GM18951 (cell line): Measurements from ENCODE around the gene ADAMTS2.

ENCODE experiments used
- POLR2A ChIP-seq: IDR thresholded peaks from 4 replicates; pipeline ENCODE4 v1.6.1; 2011; ENCODE audit warnings: mild to moderate bottlenecking; ENCODE audit not compliant: insufficient read length, insufficient read depth; ENCODE audit errors: extremely low read depth
- in situ Hi-C: fragments of 300-500 bp; cut with MboI; formaldehyde crosslinking; loops from one replicate; pipeline ENCODE4 v1.12.0; 2022; ENCODE audit warnings: low sequenced_read_pairs, mixed read lengths, inconsistent platforms; ENCODE audit not compliant: unreplicated experiment

Gene ADAMTS2

DNA sequence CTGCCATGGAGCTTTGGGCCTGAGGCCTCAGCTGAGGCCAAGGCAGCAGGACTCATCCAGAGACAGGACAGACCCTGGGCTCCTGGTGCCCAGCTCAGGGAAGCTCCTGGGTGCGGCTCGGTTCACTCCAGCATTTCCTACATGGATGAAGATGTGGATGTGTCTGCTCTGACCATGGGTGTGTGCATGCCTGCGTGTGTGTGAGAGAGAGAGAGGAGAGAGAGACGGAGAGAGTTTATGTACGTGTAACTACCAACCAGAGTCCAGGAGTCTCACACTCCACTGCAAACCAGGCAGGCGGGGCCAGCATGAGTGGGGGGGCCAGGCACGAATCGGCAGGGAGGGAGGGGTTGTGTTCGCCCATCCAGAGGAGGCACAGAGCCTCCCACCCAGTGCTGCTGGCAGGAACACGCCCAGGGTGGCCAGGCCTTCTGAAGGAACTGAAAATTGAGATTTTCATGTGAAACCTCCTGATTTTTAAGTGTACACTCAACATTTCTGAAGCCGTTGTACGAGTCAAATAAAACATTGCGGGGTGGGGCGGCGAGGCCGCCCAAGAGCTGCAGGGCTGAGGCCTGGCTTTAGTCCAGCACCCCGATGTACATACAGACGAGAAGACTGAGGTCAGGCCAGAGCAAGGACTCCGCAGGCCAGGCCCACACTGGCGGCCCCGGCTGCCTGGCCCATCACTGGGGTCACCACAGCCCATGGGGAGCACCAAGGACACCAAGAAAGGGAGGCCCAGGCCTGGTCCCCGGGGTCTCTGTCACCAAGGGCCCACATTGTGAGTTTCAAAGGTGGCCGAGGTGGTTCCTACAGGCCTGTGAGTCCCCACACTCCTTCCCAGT, 88.7 kb downstream of the ADAMTS2 start:
- in situ Hi-C loops, result no loop called here
- no peak for TF ChIP-seq POLR2A

DNA sequence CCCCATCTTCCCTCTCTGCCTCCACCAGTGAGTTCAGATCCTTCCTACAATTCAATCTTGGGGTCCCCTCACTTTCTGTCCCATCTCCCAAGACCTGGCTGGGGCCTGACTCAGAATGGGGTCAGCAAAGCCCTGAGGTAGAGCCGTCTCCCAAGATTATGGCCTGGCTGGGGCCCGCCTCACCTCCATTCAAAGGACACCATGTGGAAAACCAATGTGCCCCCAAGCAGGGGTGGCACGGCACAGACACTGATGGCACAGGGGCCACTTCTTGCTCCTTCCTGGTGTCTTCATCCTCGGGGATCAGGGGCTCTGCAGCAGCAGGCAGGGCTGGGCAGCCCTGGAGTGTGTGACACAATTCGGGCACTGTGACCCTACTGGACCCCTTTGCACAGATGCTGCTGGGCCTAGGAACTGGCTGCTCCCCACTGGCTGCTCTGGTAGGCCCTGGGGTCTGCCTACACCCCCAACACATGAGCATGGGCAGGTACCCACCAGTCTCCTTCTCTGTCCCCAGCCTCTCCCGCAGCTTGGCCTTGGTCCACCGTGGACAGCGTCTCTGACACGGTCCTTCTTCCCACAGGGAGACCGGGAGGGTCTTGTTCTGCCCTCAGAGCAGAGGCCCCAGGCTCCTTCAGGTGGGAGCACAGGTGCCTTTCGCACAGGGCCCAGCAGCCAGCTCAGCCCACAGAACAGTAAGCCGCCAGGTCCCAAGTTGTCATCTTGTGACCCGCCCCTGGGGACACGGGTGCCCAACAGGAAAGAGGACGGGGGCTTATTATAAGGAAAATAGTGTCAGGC, 89.5 kb downstream of the ADAMTS2 start:
- in situ Hi-C loops, result no loop called here
- TF ChIP-seq POLR2A, result no peak

DNA sequence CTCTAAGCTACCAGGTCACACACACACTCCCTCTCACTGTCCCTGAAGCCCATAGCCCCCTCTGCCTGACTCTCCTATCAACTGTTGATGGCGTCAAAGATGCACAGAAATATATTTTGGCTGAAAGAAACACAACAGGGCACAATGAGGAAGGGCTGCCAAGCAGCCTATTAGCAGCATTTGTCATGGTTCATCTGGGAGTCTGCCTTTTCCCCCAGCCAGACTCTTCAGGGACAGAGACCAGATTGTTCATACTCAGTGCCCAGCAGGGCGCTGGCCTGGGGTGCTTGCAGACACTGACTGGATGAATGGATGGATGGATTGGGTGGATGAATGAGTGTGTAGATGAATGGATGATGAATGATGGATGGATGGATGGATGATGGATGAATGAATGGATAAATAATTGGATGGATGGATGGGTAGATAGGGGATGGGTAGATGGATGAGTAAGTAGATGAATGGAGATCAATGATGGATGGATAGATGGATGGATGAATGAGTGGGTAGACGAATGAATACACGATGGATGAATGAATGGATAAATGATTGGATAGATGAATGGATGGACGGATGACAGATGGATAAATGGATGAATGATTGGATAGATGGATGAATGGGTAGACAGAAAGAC, 90.5 kb downstream of the ADAMTS2 start:
- no peak for TF ChIP-seq POLR2A
- in situ Hi-C loops, result no loop called here

DNA sequence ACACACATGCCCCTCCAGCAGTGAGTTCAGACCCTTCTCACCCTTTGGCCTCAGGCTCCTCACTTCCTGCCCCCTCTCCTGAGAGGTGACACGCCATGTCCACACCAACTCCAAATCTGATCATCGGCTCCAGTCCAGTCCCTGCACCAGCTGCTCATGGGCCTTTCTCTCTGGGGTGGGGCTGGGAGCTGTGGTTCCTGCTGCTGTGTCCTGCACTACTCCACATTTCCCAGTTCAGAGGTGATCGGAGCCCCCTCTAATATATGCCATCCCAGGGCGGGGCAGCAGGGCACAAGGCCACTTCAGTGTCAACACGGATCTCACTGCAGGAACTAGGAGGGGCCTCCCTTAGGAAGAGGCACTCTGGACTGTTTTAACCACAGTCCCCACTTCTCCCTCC, 91.5 kb downstream of the ADAMTS2 start:
- TF ChIP-seq POLR2A, result no peak
- in situ Hi-C loops, result no loop called here

DNA sequence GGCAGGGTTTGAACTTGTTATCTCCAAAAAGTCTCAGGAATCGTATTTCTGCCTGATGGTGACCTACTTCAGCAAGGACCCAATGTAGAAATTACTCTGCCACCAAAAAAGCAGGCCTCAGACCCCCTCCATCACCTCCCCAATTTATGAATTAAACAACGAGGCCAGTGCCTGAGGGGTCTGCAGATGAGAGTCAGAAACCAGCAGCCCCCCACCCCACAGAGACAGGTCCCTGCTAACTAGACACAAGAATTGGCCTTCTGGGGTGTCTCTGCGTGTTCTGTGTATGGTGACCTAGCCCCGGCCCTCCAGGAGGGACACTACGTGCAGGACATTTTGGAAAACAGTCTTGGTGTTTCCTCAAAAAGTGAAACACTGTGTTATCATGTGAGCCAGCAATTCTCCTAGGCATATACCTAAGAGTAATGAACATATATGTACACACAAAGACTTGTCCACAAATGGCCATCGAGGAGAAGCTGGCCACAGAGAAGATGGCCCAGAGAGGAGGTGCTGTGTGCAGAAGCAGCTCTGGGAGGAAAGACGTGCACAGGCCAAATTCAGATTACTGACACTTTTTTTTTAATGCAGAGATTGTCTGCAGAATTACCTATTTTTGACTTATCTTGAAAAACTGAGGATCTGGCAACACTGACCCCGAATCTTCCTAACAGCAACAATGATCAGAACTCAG, 93.8 kb downstream of the ADAMTS2 start:
- in situ Hi-C loops, result no loop called here

DNA sequence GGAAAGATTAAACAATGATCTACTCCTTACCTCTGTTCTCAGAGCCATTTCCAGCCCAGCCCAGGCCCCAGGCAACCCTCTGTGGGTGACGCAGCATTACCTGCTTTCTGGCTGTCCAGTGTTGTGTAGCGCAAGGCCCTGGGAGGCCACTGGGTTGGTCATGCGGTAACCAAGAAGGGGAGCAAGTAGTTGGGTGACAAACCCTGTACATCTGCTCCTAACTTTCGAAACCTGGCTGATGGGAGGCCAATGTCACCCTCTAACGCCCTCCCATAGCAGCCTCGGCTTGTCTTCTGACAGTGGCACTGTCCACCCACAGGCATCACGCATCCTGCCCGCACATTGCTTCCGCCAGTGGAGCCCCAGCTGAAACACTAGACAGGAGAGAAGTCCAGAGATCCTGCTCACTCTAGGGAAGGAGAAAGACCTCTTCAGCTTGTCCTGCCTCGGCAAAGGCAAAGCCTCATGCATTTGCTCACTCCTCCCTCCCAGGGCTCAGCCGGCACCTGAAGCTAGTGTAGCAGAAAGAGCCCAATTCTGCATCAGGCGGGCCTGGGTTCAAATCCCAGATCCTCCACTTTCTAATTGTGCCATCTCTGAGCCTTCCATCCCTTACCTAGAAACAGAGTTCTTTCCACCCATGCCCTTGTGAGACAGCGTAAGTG, 94.6 kb downstream of the ADAMTS2 start:
- in situ Hi-C loops, result no loop called here
- no peak for TF ChIP-seq POLR2A

More for the DNA sequence above, 93.8 kb downstream of the ADAMTS2 start:
- TF ChIP-seq POLR2A, result no peak

DNA sequence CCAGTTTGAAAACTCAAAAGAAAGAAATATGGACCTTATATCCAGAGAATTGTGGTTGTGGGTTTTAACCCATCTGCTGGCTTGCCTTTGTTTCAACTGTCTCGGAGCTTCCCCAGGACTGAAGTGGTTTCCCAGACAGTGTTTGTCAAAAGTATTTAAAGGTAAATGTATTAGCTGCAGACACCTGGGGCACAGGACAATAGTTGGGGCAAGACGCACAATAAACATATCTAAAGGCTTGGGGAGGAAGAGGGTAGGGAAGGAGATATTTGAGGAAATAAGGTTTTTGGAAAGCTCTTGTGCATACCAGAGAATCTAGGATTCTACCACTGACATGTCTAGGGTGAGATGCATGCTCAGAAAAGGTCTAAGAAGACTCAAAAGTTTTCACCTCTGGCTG, 99.0 kb downstream of the ADAMTS2 start:
- in situ Hi-C loops, result no loop called here
- no peak for TF ChIP-seq POLR2A

DNA sequence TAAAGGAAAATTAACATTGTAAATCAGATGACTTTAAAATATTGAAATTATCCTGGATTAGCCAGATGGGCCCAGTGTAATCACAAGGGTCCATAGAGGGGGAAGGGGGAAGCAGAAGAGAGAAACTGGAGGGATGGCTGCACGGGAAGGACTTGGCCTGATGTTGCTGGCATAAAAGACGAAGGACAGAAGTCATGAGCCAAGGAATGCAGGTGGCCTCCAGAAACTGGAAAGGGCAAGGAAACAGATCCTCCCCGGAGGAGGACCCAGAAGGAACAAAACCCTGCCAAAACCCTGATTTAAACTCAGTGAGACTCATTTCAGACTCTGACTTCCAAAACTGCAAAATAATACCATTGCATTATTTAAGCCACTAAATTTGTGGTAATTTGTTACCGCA, 100.2 kb downstream of the ADAMTS2 start:
- TF ChIP-seq POLR2A, result no peak
- in situ Hi-C loops, result no loop called here

DNA sequence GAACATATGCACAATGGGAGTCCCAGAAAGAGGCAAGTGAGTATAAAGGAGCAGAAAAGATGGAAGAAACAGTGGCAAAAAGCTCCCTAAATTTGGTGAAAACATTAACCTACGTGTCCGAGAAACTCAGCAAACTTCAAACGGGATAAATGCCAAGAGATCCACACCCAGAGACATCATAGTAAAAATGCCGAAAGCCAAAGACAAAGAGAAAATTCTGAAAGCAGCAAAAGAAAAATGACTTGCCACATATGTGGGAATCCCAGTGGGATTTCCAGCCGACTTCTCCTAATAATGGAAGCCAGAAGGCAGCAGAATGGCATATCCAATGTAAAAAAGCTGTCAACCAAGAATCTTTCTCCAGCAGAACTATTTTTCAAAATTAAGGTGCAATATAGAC, 101.2 kb downstream of the ADAMTS2 start:
- no peak for TF ChIP-seq POLR2A
- in situ Hi-C loops, result no loop called here

DNA sequence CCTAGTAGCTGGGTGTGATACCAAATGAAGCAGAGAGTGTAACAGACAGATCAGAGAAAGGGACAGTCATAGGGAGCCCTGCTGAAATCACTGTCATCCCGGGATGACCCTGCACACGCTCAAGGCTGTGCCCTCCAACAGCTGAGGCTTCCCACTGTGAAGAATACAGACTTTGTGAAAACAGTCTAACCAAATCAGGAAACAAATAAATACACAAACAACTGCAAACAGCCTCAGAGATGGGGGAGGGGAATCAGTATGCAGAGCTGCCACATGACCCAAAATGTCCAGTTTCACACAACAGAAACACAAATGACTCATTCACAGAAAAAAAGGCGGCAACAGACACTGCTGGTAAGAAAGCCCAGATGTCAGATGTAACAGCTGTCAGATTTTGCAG, 101.9 kb downstream of the ADAMTS2 start:
- TF ChIP-seq POLR2A, result no peak
- in situ Hi-C loops, result no loop called here

DNA sequence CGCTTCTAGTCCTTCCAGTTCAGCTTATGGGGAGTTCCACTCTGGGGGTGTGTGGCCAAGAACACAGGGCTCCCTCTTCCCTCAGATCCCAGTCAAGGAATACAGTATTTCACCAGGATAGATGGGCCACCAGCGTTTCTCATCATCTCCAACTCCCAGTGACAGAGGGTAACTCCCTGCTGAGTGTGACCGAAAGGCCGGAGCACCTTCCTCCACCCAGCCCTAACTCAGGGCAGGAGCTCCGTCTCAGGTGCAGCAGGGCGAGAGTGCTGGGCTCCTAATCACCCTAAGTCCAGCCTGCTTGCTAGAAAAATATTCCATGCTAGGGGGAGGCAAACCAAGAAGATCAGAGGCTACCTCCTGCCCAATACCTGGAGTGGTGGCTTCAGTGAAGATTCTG, 102.6 kb downstream of the ADAMTS2 start:
- TF ChIP-seq POLR2A, result no peak
- in situ Hi-C loops, result no loop called here

DNA sequence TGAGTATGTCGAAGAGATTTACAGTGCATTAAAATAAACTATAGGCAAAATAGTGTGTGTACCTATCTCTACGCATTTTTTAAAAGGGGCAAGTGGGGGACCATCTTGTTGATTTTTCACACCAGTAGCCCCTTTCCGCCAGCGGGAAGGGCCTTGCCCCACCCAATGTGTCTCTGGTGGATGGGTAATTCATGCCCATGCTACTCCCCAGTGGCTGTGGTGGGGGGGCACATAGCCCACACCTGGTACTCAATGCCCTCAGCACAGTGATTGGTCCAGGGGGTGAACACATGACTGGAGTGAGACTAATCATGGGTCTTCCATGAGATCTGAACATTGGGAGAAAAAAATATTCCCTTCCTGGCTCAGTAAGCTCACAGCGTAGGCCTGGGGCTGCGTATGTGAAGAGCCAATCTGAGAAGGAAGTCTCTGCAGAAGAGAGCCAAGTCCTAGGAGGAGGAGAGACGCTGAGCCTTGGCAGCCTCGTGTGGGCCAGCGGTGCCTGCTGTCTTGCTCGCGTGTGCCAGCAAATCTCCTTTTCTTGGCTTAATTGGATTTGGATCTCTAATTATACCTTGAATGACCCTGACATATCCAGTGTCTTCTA, 103.4 kb downstream of the ADAMTS2 start:
- in situ Hi-C loops, result no loop called here
- TF ChIP-seq POLR2A, result no peak
